Medulla oblongata (tissue), 1 donor: ENCODE results near the gene SFN.
"Not testable (repeated sequence)": the region's sequence is repeated elsewhere in the genome, so short reads cannot be mapped to it uniquely, and the experiment has no call there.

ENCODE experiments used
- DNase-seq: peaks from one replicate; pipeline ENCODE4 v3.0.0-alpha.2; 2015; ENCODE audit errors: extremely low spot score

The SFN gene

DNA sequence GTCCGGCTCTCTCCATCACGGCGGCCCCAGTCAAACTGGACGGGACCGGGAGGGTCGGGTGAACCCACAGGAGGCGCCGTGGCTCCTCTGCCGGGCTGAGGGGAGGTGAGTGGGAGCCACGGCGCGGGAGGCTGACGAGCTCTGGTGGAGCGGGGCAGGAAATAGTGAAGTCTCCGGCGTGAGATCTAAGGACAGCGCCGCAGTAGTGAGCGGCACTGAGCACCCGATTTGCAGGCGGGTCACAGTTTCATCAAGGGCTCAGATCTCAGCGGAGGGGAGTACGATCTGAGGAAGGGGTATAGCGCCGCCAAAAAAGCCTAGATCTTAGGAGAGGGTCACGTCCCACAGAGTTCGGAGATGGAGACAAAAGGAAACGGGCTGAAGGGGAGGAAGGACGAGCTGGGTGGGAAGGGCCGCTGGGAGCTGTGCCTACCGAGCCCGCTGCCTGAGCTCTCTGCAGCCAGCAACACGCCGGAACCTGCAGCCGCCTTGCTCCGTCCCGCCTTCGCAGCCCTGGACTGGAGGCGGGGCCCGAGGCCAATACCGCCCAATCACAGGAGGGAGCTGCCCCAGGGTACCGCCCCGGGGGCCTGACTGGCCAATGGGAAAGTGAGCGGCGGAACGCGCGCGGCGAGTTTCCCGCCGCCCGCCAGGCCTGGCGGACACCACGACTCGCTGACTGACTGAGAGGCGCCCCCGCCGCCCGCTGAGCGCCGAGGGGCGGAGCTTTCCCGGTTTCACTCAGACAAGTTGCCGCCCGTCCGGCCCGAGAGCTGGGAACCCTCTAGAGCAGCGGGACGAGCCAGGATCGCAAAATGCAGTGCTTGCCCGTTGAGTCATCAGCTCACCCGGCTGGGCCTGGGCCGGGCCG lies 1.9 kb downstream of the SFN start:
- DNase-seq, result peak; percentile 98

DNA sequence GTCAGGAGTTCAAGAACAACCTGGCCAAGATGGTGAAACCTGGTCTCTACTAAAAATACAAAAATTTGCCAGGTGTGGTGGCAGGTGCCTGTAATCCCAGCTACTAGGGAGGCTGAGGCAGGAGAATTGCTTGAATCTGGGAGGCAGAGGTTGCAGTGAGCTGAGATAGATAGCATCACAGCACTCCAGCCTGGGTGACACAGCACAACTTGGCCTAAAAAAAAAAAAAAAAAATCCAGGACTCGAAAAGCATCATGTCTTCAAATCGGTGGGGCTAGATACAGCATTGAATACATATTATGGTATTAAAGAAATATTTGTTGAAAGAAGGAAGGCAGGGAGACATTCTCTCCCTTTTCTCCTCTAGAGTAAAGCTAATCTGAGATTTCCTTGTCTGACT lies 10.1 kb downstream of the SFN start:
- not testable (repeated sequence) for DNase-seq

DNA sequence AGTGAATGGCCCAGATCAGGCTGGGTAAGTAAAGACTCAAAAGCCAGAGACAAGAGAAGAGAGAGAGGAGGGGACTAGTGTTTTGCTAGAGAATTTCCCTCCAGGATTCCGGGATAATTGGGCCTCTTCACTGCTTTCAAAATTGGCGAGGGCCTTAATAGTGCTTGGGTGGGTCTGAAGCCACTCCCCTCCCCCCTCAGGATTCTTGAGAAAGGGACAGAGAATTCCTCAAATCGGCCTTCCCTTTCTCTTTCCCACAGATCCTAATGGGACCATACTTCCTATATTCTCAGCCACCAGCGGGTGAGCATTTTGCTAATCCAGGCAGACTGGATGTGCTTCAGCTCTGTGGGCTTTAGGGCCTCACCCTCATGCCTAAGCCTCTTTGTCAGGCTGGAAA lies 11.9 kb downstream of the SFN start:
- DNase-seq, result no peak

DNA sequence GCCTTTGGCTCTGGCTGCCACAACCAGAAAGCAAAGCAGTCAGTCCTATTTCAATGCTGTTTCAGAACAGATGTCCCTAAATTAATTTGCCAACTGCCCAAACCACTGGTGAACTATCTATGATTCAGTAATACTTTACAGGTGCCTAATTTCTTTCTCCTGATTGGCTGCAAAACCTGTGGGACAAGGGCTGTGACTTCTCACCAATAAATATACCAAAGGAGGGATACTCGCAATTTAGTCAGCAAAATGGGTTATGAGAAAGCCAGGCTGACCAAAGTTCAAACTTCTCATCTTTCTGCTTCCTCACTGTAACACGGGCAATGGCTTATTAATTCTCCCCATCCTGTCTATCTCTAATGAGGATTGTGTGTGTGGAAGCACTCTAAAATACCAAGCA lies 14.4 kb downstream of the SFN start:
- no peak for DNase-seq

DNA sequence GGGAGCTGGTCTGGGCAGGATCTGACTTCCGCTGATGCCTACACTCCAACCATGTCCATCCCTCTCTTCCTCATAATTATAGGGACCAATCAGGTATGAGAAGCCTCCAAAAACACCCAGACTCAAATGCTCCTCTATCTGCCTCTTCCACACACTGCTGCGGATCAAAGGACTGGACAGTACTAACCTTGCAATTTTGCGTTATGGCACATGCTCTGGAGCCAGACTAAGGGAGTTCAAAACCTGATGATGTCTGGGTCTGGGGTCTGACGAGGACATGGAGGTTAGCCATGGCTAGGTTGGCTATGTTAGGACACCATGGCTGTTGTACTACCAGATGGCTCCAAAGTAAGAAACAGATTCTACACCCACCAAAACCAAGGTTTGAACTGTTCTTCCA lies 16.8 kb downstream of the SFN start:
- no peak for DNase-seq

DNA sequence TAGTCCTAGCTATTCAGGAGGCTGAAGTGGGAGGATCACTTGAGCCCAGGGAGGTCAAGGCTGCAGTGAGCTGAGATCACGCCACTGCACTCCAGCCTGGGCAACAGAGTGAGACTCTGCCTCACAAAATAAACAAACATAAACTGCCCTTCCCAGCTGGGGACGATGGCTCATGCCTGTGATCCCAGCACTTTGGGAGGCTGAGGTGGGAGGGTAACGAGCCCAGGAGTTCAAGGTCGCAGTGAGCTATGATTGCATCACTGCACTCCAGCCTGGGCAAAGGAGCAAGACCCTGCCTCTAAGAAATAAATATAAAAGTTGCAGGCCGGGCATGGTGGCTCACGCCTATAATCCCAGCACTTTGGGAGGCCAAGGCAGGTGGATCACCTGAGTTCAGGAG lies 18.7 kb downstream of the SFN start:
- not testable (repeated sequence) for DNase-seq

DNA sequence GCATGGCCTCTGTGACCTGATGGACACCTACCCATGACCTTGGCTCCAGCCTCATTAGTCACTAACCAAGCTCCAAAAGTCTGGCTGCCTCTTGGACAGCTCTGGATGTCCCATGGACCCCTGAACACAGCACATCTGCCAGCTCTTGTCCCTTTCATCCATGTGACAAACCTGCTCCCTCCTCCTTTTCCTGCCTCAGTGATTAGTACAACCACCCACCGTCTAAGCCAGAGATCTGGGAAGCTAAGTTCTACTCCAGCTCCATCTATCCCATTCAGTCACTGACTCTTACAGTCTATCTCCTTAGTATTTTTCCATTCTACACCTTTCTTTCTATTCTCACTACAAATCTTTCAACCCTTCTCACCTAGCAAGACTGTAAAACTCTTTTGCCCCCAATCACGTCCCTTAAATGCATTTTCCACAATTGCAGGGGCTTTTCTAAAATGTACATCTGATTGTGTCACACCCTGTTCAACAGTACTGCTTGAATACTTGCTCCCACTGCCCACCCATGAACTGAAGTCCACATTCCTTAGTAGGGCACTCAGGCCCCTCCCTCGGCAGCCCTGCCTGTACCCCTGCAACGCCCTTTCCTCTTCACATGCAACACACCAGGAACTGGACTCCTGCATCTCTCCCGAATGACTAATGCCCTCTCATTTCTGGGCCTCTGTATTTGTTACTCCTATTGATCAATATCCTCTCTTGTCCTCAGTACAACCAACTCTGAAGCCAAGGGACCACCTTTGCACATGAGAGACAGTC lies 19.9 kb downstream of the SFN start:
- no peak for DNase-seq

DNA sequence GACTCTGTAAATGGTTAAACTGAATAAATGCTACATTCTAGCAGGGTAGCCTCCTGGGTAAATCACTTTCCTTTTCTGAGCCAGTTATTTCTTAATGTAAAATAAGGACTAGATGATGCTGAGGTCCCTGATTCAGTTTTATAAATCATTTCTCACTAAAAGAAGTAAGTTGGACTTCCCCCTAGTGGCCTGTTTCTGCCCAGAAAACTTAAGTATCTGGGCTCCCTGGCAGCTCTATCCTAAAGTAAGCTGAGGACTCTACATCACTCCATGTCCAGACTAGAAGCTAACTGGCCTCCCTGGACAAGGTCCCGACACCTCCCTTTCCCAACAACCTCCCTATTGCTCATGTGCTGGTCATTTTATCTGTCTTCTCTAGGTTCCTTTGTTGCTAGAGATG lies 24.2 kb downstream of the SFN start:
- no peak for DNase-seq

DNA sequence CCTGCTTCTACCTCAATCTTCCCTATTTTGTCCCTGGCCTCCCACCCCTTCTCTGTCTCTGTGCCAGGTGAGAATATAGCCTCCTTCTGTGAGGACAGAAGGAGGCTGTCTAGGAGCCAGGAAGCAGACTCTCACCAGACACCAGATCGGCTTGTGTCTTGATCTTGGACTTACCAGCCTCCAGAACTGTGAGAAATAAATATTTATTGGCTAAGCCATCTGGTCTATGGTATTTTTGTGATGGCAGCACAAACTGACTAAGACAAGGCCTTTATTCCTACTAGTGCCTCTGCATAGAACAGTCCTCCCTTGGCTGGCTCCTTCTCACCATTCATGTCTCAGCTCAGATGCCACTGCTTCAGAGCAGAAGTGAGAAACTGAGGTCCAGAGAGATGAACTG lies 25.3 kb downstream of the SFN start:
- no peak for DNase-seq

DNA sequence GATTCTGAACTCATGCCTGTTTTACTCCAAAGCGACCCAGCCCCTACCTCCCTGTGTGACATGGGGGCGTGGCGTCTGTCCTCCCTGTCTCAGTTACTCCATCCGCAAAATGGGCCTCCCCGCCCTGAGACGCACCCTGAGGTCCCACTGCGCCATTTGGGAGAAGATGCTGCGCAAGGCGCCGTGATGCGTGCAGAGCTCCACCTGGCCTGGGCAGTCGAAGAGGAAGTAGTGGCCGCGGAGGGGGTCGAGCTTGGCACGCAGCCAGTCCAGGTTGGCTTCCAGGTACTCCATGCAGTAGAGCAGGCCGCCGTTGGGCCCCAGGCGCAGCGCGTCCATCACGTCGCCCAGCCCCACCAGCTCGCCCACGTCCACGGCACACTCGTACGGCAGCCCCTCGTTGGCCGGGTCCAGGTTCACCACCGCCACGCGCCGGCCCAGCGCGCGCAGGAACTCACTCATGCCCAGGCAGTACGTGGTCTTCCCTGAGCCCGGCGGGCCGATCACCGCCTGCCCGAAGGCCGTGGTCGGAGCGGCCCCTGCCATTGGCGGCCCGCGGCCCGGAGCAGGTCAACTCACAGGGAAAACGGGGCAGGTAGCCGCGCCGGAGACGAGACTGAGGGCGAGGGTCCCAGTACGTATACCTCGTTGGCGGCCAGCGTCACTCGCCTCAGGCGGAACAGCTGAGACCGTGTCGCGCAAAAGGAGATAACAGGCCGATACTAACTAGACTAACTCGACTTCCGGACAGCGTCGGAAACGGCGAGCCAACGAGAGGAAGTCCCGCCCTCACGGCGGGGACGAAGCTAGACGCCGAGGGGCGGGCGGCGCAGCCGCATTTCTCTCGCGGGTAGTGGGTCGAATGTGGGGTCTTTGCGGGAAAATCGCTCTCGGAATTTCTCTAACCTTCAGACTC lies 26.9 kb downstream of the SFN start, which contains the start of gene GPN2:
GPN2 (minus strand) TSS at position 733 of the 916 bp plus-strand sequence; CDS start at position 546, 187 bp downstream.
- peak; percentile 87 for DNase-seq

DNA sequence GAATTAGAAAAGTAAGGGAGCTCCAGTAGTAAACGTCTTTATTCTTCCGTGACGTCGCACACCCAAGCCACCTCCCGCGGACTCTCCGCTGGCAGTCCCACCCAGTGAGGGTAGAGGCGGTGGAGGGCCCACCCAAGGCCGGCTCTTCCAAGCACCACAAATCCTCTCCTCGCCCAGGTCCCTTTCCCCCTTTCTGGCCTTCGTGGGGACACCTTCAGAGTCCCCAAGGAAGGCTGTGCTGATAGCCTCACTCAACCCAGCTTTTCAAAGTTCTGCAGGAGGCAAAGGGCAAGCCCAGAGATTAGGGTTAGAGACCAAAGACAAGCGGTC lies 27.5 kb downstream of the SFN start:
- DNase-seq, result no peak

DNA sequence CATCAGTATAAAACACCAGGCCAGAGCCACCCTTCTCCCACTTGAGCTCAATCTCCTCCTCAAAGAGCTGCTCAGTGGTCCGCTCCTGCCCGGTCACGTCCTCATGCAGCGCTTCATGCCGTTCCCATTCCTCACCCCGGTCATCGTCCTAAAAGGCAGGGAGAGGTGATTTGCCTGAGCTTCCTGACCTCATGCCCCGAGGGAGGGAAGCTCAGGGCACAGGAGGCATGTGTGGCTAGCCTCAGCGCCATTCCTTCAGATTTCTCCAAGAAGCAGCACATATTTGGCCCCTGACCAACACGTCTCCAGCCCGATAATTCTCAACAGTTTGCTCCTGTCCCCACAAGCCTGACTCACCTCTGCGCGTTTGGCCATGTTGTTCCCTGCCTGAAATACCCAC lies 31.3 kb downstream of the SFN start:
- DNase-seq, result no peak

DNA sequence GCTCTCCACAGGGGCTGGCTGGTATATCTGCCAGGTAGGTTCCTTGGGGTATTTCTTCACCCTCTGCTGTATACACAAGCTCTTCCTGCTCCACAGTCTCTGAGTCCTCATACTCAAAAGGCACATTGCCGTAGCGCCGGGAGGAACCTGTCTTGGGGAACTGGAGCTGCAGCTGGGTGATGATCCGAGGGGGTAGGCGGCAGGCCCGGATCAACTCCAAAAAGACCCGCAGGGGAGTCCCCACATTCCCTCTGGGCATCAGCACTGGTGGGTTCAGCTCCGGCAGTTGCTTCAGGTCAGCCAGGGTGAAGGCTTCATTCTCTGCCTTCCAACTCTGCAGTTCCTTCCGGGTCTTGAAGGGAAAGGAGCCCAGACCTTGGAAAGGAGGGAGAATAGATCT lies 34.4 kb downstream of the SFN start:
- DNase-seq, result no peak

DNA sequence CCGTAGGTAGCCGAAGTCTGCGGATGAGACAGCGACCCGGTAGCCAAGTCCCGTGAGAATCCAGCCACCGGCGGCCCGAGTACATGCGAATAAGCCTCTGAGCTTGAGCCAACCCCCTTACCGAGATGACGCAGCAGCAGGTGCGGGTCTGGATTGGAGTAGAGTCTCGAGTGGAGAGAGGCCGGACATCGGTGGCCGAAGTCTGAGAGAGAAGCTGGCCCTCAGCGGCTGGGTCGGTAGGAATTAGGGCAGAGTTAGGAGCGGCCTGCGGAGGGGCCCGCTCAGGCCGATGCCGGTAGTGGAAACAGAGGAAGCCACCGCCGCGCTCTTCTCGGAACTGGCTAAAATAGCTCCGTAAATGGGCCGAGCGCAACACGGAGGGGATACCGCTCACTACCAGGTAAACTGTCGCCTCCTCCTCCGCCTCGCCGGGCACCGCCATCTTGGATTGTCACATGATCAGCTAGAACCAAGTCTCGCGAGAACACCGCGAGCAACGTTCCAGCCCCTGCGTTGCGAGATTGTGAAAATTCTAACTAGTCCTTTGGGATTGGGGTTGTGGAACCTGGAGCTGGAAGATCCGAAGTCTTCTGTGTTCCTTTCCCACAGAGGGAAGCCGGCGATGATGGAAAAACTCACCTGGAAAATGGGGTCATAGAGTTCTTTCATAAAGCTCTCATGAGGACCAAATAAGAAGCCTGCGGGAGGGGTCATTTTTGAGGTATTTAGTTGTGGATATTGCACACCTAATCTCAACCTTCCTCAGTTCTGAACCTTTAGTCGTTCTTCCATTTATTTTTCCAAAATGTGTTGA lies 37.3 kb downstream of the SFN start, which contains the start of gene GPATCH3:
GPATCH3 (minus strand) TSS at position 467 of the 814 bp plus-strand sequence; CDS start at position 442, 25 bp downstream.
- DNase-seq, result peak; percentile 92

DNA sequence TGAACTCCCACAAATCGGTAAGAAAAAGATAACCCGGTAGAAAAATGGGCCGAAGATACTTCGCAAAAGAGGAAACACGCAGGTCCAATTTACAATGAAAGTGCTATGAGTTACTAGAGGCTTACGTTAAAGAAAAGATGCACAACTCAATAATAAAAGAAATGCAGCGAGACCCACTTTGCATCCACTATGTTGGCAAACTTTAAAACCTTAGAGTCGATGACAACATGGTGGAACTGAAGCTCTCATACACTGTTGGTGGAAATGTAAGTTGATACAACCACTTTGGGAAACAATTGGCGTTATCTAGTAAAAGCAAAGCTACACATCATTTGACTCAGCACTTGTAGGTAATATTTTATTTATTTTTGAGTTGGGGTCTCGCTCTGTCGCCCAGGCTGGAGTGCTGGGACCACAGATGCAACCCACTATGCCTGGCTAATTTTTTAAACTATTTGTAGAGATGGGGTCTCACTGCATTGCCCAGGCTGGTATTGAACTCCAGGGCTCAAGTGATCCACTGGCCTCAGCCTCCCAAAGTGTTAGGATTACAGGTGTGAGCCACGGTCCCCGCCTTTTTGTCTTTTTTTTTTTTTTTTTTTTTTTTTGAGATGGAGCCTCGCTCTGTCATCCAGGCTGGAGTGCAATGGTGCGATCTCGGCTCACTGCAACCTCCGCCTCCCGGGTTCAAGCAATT lies 38.0 kb downstream of the SFN start:
- DNase-seq, result no peak

DNA sequence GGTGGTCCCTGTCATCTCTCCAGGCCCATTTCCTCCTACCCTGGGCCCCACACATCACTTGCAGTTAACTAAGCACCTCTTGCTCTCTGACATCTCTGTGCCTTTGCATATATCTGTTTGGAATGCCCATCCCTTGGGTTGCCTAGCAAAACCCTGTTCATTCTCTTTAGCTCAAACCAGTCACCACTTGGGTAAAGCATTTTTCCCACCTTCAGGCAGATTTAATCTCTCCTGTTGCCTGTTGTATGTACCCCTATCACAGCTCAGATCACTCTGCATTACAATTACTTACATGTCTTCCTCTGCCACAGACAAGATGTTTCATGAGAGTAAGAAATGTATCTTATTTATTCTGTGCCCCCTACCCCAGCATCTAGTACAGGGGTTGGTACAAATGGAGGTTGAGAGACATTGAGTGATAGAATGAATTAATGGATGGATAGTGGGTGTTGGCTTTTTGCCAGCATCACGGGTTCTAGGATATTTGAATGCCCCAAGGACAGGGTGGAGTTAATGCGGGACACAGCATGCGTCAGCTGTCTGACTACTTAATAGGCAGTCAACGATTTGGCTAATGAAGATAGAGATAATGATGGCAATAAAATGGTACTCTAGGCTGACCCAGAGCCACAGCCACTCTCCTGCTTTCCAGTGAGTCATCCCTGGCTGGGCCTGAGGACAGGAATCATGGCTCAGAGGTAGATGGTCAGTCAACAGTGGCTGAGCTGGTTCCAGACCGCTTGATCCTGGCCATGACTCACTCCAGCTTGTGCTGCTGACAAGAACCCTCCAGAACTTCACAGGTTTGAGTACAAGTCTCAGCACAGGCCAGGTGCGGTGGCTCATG lies 44.3 kb downstream of the SFN start:
- DNase-seq, result no peak

DNA sequence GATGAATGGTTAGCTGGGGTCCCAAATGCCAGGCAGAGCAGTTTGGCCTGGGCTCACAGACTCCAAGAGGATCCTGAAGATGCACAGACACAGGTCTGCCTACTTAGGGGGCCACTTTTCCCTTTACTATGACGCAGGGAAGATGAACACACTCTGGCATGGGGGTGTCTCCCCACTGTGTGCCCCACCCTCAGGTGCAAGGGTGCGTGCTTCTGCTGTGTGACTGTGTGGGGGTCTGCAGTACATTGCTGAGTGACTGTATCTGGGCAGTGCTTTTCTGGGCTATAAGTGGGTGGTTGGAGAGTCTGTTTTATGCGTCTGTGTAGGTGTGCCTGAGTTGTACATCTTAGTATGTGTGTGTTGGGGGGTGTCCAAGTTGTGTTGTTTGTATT lies 47.0 kb downstream of the SFN start:
- no peak for DNase-seq

DNA sequence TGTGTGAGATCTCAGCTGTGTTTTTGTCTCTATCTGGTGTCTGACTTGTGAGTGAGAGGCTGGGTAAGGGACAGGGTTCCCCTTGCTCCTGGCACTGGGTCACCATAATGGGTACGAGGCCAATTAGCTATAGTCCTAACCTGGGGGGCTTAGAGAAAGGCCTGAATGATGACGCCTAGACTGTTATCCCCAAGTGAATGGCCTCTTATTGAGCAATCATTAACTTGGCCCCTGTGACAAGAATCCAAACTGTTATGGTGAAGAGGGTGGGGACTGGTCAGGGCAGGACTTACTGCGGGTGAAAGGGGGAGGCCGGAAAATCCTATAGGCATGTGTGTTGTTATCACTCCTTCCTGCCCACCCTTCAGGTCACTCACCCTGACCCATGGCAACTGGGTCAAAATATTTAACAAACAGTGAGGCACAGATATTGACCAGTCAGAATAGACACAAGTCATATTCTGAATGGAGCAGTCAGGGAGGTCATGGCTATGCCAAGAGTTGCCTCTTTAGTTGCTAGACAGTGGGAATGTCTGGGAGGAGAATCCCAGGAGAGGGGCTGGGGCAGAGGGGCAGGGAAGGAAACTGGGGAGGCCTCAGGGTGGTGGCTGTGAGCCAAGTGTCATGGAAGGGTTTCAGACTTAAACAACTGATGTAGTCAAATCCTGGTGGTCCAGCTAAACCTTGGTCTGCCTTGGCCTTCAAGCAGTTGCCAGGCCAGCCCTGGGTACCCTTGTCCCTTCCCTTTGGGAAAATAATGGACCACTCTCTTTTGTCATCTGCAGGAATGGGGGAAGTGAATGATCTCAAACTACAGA lies 47.6 kb downstream of the SFN start:
- no peak for DNase-seq
